Muscle of leg (tissue), 11 donors: ENCODE measurements around the gene TNXB. TPM values are rescaled to one million over a fixed set of nuclear protein-coding genes. Genes with fewer than 3 reads are reported as not detected.

Experiments
- DNase-seq: peaks from one replicate; pipeline ENCODE4 v3.0.0; 2013
- H3K27ac ChIP-seq: one replicate; pipeline ENCODE4 v1.5.1; 2013; ENCODE audit warnings: mild to moderate bottlenecking, low read length, control low read depth
- H3K27me3 ChIP-seq: one replicate; pipeline ENCODE4 v1.6.1; 2013; ENCODE audit warnings: low read length; ENCODE audit not compliant: control insufficient read depth, insufficient read depth
- H3K36me3 ChIP-seq: one replicate; pipeline ENCODE4 v1.6.1; 2013; ENCODE audit warnings: low read length; ENCODE audit not compliant: control insufficient read depth, insufficient read depth
- H3K4me1 ChIP-seq: one replicate; pipeline ENCODE4 v1.6.1; 2013; ENCODE audit warnings: low read length; ENCODE audit not compliant: control insufficient read depth, insufficient read depth
- H3K4me3 ChIP-seq: one replicate; pipeline ENCODE4 v1.5.1; 2013; ENCODE audit warnings: low read length, control low read depth
- H3K9me3 ChIP-seq: replicated peaks from 2 replicates; pipeline ENCODE4 v1.6.1; 2013; ENCODE audit warnings: low read depth, low read length; ENCODE audit not compliant: control insufficient read depth
- WGBS: methylation state at CpG from one replicate; pipeline ENCODE4 v1.1.5; 2013; ENCODE audit warnings: missing lambda C conversion rate; ENCODE audit not compliant: insufficient coverage; 5-methylcytosine and 5-hydroxymethylcytosine counted together
- polyA plus RNA-seq, 8 donors: library from polyadenylated mRNA; unstranded; fragments of 120-200 nt; gene quantifications; one replicate each; pipeline versions ENCODE4 v1.2.1 to v1.2.3, GENCODE V29; 2013; ENCODE audit warnings: inconsistent platforms in 1 of 8, low replicate concordance in 1 of 8; ENCODE audit not compliant: insufficient read length in 8 of 8, insufficient read depth in 1 of 8
- total RNA-seq: library from RNA; stranded (reverse); fragments of 120-200 nt; gene quantifications from one replicate; pipeline ENCODE4 v1.2.4, GENCODE V29; 2013

Gene TNXB
- total and polyA plus RNA-seq, 9 donors: 100.0 to 207 (median 116) TPM

GRCh38 chr6:32151863-32152768 is 43.0 kb upstream of the TNXB start, which contains the start of gene PRRT1:
PRRT1 (minus strand) TSS chr6:32151939; CDS start chr6:32151827, 112 bp downstream.
- peak; percentile 49 for DNase-seq
- H3K27me3 ChIP-seq: peaks cover 60% of the 10 kb centered on the region
- H3K27ac ChIP-seq: peak within 1 kb of the TSS; percentile 94
- H3K4me1 ChIP-seq: peaks cover 43% of the 10 kb centered on the region
- peak within 1 kb of the TSS; percentile 13 for H3K4me3 ChIP-seq
- WGBS: 14% methylated on average over 1 of the region's 24 CpGs
- peaks cover 18% of the 10 kb centered on the region for H3K36me3 ChIP-seq
- no peaks in the 10 kb centered on the region for H3K9me3 ChIP-seq

GRCh38 chr6:32151181-32151862 is 42.2 kb upstream of the TNXB start:
- Histone ChIP-seq H3K27ac (no peak overlapping the region), H3K4me3 (no peak overlapping the region), H3K36me3 (peaks cover 10% of the 10 kb centered on the region), H3K4me1 (peaks cover 43% of the 10 kb centered on the region), H3K27me3 (peaks cover 66% of the 10 kb centered on the region), H3K9me3 (no peaks in the 10 kb centered on the region)
- WGBS: 22% methylated on average over 4 of the region's 8 CpGs
- peak; percentile 13 for DNase-seq

- DNase-seq: peak; percentile 6
- Histone ChIP-seq H3K4me3 (no peak overlapping the region), H3K36me3 (no peaks in the 10 kb centered on the region), H3K4me1 (peaks cover 37% of the 10 kb centered on the region), H3K27ac (no peak overlapping the region), H3K9me3 (no peaks in the 10 kb centered on the region), H3K27me3 (peaks cover 70% of the 10 kb centered on the region)
- WGBS: 21% methylated on average over 55 of the region's 55 CpGs
These were observed 41.1 kb upstream of the TNXB start for GRCh38 chr6:32149932-32150870.

GRCh38 chr6:32149092-32149755 is 40.1 kb upstream of the TNXB start:
- Histone ChIP-seq H3K36me3 (no peaks in the 10 kb centered on the region), H3K4me3 (peak overlapping the region; percentile 21), H3K9me3 (no peaks in the 10 kb centered on the region), H3K4me1 (peaks cover 30% of the 10 kb centered on the region), H3K27me3 (peaks cover 70% of the 10 kb centered on the region), H3K27ac (no peak overlapping the region)
- WGBS: 11% methylated on average over 36 of the region's 47 CpGs
- no peak for DNase-seq

- peaks cover 28% of the 10 kb centered on the region for H3K4me1 ChIP-seq
- H3K36me3 ChIP-seq: no peaks in the 10 kb centered on the region
- H3K9me3 ChIP-seq: no peaks in the 10 kb centered on the region
- no peak overlapping the region for H3K27ac ChIP-seq
- 6% methylated on average over 28 of the region's 39 CpGs for WGBS
- peaks cover 70% of the 10 kb centered on the region for H3K27me3 ChIP-seq
- H3K4me3 ChIP-seq: peak overlapping the region; percentile 21
- DNase-seq: peak; percentile 73
These were observed 39.4 kb upstream of the TNXB start for GRCh38 chr6:32148289-32149091.

- Histone ChIP-seq H3K27ac (no peak overlapping the region), H3K4me1 (peaks cover 19% of the 10 kb centered on the region), H3K9me3 (no peaks in the 10 kb centered on the region), H3K36me3 (no peaks in the 10 kb centered on the region), H3K4me3 (no peak overlapping the region), H3K27me3 (peaks cover 61% of the 10 kb centered on the region)
- DNase-seq: no peak
- 88% methylated on average over 2 of the region's 4 CpGs for WGBS
These were observed 38.4 kb upstream of the TNXB start for GRCh38 chr6:32147401-32148132.

- DNase-seq: no peak
- Histone ChIP-seq H3K27ac (no peak overlapping the region), H3K4me1 (peaks cover 11% of the 10 kb centered on the region), H3K9me3 (no peaks in the 10 kb centered on the region), H3K27me3 (peaks cover 57% of the 10 kb centered on the region), H3K4me3 (no peak overlapping the region), H3K36me3 (no peaks in the 10 kb centered on the region)
- WGBS: 20% methylated on average over 4 of the region's 4 CpGs
These were observed 37.5 kb upstream of the TNXB start for GRCh38 chr6:32146687-32147086.

- Histone ChIP-seq H3K4me1 (peaks cover 9% of the 10 kb centered on the region), H3K27me3 (peaks cover 54% of the 10 kb centered on the region), H3K36me3 (no peaks in the 10 kb centered on the region), H3K4me3 (no peak overlapping the region), H3K9me3 (no peaks in the 10 kb centered on the region), H3K27ac (no peak overlapping the region)
- WGBS: 92% methylated on average over 1 of the region's 1 CpG
- no peak for DNase-seq
These were observed 37.1 kb upstream of the TNXB start for GRCh38 chr6:32146287-32146686.
